SU-DHL-6 (cell line): ENCODE results near the gene PCIF1.

Source experiments
- CTCF ChIP-seq: fragments of 200-600 bp; sonication (generic); IDR thresholded peaks from one replicate; pipeline ENCODE4 v1.5.1; 2017; ENCODE audit warnings: antibody characterized with exemption, mild to moderate bottlenecking, low read length, moderate library complexity; ENCODE audit not compliant: insufficient read depth, poor library complexity, severe bottlenecking
- EZH2phosphoT487 ChIP-seq: fragments of 200-600 bp; sonication (generic), shearing (Covaris generic); conservative IDR thresholded peaks from 2 replicates; pipeline ENCODE4 v1.6.1; 2018; ENCODE audit warnings: mild to moderate bottlenecking, antibody characterized with exemption, low read length, moderate library complexity, mixed read lengths

- TF ChIP-seq CTCF (no peak), EZH2phosphoT487 (no peak)
Measured at GRCh38 chr20:45974896-45975565, 40.5 kb downstream of the PCIF1 start.
